Breast epithelium (tissue), 4 donors: ENCODE data around the gene EPHA5. TPM values are rescaled to one million over a fixed set of nuclear protein-coding genes. Genes with fewer than 3 reads are reported as not detected.

Experiments used
- DNase-seq, 2 donors: peaks; one replicate each; pipeline ENCODE4 v3.0.0-alpha.2; 2019; ENCODE audit warnings: low spot score in 2 of 2
- H3K27ac ChIP-seq, 2 donors: fragments of 200-600 bp; sonication (generic) in 1 of 2; one replicate each; pipeline ENCODE4 v1.5.1; 2016 to 2019; ENCODE audit warnings: mild to moderate bottlenecking in 1 of 2
- H3K27me3 ChIP-seq, 2 donors: fragments of 200-600 bp; sonication (generic) in 1 of 2; one replicate each; pipeline versions ENCODE4 v1.5.1 to v1.6.0; 2017 to 2019; ENCODE audit warnings: control low read depth in 1 of 2, mild to moderate bottlenecking in 1 of 2
- H3K36me3 ChIP-seq: fragments of 200-600 bp; one replicate; pipeline ENCODE4 v1.5.1; 2019
- H3K4me1 ChIP-seq, 2 donors: fragments of 200-600 bp; sonication (generic); one replicate each; pipeline ENCODE4 v1.5.1; 2016 to 2019; ENCODE audit warnings: control low read depth in 1 of 2
- H3K4me3 ChIP-seq, 3 donors: fragments of 200-600 bp; sonication (generic); 1 replicate in 2 of 3; 2 replicates in 1 of 3; pipeline ENCODE4 v1.5.1; 2016 to 2019; ENCODE audit warnings: mild to moderate bottlenecking in 3 of 3, moderate library complexity in 2 of 3
- H3K9me3 ChIP-seq, 2 donors: fragments of 200-600 bp; sonication (generic) in 1 of 2; one replicate each; pipeline ENCODE4 v1.5.1; 2016 to 2019; ENCODE audit warnings: control low read depth in 1 of 2
- CTCF ChIP-seq, 3 donors: fragments of 450-650 bp; IDR thresholded peaks; one replicate each; pipeline ENCODE4 v1.5.1; 2016 to 2017; ENCODE audit warnings: antibody characterized with exemption in 3 of 3, mild to moderate bottlenecking in 3 of 3, moderate library complexity in 3 of 3
- POLR2A ChIP-seq: fragments of 450-650 bp; IDR thresholded peaks from one replicate; pipeline ENCODE4 v1.6.1; 2016; ENCODE audit warnings: antibody characterized with exemption, mild to moderate bottlenecking, moderate library complexity
- POLR2AphosphoS5 ChIP-seq, 3 donors: sonication (generic); formaldehyde crosslinking; IDR thresholded peaks; one replicate each; pipeline ENCODE4 v1.6.1; 2017; ENCODE audit warnings: antibody characterized with exemption in 3 of 3
- intact Hi-C: fragments of 100-400 bp; cut with DNase I; formaldehyde crosslinking; loops from one replicate; pipeline ENCODE4 v1.15.1; 2023; ENCODE audit warnings: low total_unique reads
- total RNA-seq, 3 donors: library from RNA; depleted of rRNA; stranded (reverse); fragments of >200 nt; gene quantifications; one replicate each; pipeline ENCODE4 v1.1.0, GENCODE V29; 2016

Gene EPHA5
- total RNA-seq, 3 donors from 2014 or later = 0.16 to 0.29 TPM; not detected in 1

DNA sequence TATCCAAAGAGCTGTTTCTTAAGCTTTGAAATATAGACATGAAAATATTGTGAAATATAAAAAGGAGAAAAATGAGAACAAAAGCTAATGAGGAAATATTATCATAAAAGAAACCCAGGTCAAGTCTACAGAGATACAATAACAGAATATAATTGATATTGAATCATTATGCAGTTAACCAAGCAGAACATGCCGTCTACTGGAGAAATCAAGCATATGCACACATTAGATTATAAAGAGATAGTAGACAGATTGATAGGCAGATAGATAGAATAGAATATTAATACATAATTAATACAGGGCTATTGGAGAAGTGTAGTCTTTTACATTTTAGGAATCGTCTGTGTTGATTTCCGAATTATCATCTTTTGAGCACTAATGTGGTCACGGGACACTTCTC, 208.5 kb downstream of the EPHA5 start:
- intact Hi-C loops = no loop called here
- Histone ChIP-seq H3K36me3 (no peaks in the 10 kb centered on the region), H3K9me3 (no peaks in the 10 kb centered on the region), H3K27ac (no peak overlapping the region), H3K4me1 (no peaks in the 10 kb centered on the region), H3K4me3 (no peak overlapping the region), H3K27me3 (no peaks in the 10 kb centered on the region)
- DNase-seq = no peak
- TF ChIP-seq POLR2AphosphoS5 (IDR thresholded peaks at IDR 0.05) (no peak), CTCF (IDR thresholded peaks at IDR 0.05) (no peak), POLR2A (no peak)

GRCh38 chr4:65457011-65457410, 213.3 kb downstream of the EPHA5 start:
- intact Hi-C loops = no loop called here
- Histone ChIP-seq H3K9me3 (no peaks in the 10 kb centered on the region), H3K4me1 (no peaks in the 10 kb centered on the region), H3K4me3 (no peak overlapping the region), H3K27ac (no peak overlapping the region), H3K36me3 (no peaks in the 10 kb centered on the region), H3K27me3 (no peaks in the 10 kb centered on the region)
- no peak for TF ChIP-seq CTCF (IDR thresholded peaks at IDR 0.05)
- TF ChIP-seq POLR2A = no peak
- no peak for TF ChIP-seq POLR2AphosphoS5 (IDR thresholded peaks at IDR 0.05)
- no peak for DNase-seq

GRCh38 chr4:65456579-65456978, 213.7 kb downstream of the EPHA5 start:
- DNase-seq = no peak
- H3K4me3 ChIP-seq = no peak overlapping the region
- intact Hi-C loops = no loop called here
- H3K27ac ChIP-seq = no peak overlapping the region
- H3K36me3 ChIP-seq = no peaks in the 10 kb centered on the region
- no peaks in the 10 kb centered on the region for H3K9me3 ChIP-seq
- H3K27me3 ChIP-seq = no peaks in the 10 kb centered on the region
- TF ChIP-seq CTCF (IDR thresholded peaks at IDR 0.05) (no peak), POLR2A (no peak), POLR2AphosphoS5 (IDR thresholded peaks at IDR 0.05) (no peak)
- H3K4me1 ChIP-seq = no peaks in the 10 kb centered on the region

DNA sequence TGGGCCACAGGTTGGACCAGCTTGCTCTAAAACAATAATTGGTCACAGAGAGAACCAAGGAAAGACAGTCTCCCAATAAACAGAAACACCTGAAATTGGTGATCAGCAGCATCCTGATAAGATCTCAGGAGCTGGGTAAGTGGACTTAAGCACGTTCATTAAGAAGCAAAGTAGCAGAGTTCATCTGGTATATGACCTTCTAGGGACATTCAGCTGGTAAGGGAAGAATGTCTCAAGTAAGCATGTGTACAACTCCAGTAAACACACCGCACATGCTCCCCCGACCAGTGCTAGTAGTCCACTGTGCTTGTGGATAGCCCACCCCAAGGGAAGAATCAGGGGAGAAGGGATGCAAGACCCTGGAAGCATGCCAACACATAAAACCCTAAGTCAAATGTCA, 216.9 kb downstream of the EPHA5 start:
- no peak for DNase-seq
- Histone ChIP-seq H3K4me3 (no peak overlapping the region), H3K27me3 (no peaks in the 10 kb centered on the region), H3K9me3 (no peaks in the 10 kb centered on the region), H3K36me3 (no peaks in the 10 kb centered on the region), H3K4me1 (no peaks in the 10 kb centered on the region), H3K27ac (no peak overlapping the region)
- no peak for TF ChIP-seq POLR2AphosphoS5 (IDR thresholded peaks at IDR 0.05)
- no peak for TF ChIP-seq CTCF (IDR thresholded peaks at IDR 0.05)
- no peak for TF ChIP-seq POLR2A
- intact Hi-C loops = no loop called here

DNA sequence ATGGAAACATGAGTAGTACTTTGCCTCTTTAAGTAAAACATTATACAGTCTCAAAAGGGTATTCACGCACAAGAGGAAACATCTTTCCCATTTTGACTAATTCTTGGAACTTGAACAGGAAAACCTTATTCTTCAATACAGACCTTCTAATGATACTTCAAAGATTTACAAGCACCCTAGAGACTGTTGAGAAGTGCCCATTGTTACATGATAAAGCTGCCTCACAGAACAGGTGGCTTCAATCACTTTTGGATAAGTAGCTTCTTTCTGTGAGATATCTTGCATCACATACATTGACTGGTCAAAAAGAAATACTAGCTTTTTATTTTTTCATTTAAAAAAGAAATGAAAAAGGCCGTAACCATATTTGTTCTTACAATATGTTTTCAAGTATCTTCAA, 219.4 kb downstream of the EPHA5 start:
- H3K27me3 ChIP-seq = no peaks in the 10 kb centered on the region

More for the DNA sequence above, 219.4 kb downstream of the EPHA5 start:
- H3K36me3 ChIP-seq = no peaks in the 10 kb centered on the region
- intact Hi-C loops = no loop called here
- no peak overlapping the region for H3K4me3 ChIP-seq
- no peaks in the 10 kb centered on the region for H3K4me1 ChIP-seq
- TF ChIP-seq CTCF (IDR thresholded peaks at IDR 0.05) (no peak), POLR2AphosphoS5 (IDR thresholded peaks at IDR 0.05) (no peak), POLR2A (no peak)
- no peaks in the 10 kb centered on the region for H3K9me3 ChIP-seq
- DNase-seq = no peak
- no peak overlapping the region for H3K27ac ChIP-seq
